NCI-H2107 treated with DMSO at 0.1 percent for 48 hours (cell line): ENCODE data around the gene TNS2.
"Not testable (repeated sequence)": the region's sequence is repeated elsewhere in the genome, so short reads cannot be mapped to it uniquely, and the experiment has no call there.

Experiments used
- DNase-seq: peaks from one replicate; lab custom pipeline; 2025; ENCODE audit not compliant: unreplicated experiment; lab: John Stamatoyannopoulos, UW

The TNS2 gene, protein sequence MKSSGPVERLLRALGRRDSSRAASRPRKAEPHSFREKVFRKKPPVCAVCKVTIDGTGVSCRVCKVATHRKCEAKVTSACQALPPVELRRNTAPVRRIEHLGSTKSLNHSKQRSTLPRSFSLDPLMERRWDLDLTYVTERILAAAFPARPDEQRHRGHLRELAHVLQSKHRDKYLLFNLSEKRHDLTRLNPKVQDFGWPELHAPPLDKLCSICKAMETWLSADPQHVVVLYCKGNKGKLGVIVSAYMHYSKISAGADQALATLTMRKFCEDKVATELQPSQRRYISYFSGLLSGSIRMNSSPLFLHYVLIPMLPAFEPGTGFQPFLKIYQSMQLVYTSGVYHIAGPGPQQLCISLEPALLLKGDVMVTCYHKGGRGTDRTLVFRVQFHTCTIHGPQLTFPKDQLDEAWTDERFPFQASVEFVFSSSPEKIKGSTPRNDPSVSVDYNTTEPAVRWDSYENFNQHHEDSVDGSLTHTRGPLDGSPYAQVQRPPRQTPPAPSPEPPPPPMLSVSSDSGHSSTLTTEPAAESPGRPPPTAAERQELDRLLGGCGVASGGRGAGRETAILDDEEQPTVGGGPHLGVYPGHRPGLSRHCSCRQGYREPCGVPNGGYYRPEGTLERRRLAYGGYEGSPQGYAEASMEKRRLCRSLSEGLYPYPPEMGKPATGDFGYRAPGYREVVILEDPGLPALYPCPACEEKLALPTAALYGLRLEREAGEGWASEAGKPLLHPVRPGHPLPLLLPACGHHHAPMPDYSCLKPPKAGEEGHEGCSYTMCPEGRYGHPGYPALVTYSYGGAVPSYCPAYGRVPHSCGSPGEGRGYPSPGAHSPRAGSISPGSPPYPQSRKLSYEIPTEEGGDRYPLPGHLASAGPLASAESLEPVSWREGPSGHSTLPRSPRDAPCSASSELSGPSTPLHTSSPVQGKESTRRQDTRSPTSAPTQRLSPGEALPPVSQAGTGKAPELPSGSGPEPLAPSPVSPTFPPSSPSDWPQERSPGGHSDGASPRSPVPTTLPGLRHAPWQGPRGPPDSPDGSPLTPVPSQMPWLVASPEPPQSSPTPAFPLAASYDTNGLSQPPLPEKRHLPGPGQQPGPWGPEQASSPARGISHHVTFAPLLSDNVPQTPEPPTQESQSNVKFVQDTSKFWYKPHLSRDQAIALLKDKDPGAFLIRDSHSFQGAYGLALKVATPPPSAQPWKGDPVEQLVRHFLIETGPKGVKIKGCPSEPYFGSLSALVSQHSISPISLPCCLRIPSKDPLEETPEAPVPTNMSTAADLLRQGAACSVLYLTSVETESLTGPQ (N-terminal part only)

DNA sequence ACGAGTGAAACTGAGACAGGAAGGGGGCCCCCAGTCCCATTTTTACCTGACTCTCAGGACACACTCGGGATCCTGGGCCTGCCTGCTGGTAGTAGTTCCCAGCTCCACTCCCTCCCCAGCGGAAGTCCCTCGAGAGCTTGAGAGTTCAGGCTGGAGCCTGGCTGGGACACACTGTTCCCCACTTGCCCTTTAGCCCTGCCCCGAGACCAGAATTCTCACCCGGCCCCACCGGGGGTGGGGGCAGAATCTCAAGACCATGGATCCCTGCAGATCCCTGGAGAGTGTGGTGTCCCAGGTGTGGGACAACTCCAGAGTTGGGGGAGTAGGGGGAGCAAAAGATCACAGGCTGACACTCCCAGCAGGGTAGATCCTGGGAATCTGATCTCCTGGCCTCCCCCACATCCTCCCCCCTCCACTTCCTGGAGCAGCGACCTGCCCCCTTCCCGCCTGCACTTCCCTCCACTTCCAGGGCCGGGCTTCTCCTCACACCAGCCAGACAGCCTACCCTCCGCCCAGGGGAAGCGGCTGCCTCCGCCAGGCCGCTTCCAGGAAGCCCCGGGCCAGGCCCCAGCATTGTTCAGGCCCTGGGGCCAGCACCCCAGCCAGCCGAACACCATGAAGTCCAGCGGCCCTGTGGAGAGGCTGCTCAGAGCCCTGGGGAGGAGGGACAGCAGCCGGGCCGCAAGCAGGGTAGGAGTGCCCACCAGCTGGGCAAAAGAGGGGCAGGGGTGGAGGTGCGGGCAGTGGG is at the start of gene TNS2:
Gene TNS2, plus strand, starts transcription at position 495 of the 748 bp plus-strand sequence. Its CDS starts 121 bp downstream, at position 616.
- peak; percentile 13 for DNase-seq

DNA sequence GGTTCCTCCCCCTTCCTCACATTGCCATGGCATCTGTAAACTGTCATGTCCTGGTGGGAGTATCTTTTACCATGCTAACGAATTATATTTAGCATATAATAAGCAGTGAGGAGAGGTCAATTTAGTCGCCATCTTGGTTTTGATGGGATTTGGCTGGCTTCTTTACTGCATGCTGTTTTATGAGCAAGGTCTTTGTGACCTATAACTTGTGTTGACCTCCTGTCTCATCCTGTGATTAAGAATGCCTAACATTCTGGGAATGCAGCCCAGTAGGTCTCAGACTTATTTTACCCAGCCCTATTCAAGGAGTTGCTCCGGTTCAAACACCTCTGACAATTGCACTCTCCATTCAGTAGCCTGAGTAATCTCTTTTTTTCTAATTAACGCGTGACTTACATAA is 45.7 kb upstream of the TNS2 start:
- DNase-seq: no peak

DNA sequence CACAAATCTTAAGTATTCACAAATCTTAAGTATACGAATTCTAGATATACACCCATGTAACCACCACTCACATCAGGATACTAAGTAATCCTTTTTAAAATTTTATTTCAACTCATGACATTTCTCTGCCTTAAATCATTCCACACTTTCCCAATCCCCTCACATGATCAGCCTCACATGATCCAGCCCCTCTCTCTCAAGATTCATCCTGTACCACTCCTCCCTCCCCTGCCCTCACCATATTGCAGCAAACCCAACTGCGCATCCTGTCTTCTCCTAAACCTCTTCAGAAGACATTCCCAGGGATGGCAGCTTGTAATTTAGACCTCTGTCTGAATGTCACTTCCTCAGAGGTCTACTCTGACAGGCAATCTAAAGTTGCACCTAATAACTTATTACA is 45.3 kb upstream of the TNS2 start:
- DNase-seq: no peak

DNA sequence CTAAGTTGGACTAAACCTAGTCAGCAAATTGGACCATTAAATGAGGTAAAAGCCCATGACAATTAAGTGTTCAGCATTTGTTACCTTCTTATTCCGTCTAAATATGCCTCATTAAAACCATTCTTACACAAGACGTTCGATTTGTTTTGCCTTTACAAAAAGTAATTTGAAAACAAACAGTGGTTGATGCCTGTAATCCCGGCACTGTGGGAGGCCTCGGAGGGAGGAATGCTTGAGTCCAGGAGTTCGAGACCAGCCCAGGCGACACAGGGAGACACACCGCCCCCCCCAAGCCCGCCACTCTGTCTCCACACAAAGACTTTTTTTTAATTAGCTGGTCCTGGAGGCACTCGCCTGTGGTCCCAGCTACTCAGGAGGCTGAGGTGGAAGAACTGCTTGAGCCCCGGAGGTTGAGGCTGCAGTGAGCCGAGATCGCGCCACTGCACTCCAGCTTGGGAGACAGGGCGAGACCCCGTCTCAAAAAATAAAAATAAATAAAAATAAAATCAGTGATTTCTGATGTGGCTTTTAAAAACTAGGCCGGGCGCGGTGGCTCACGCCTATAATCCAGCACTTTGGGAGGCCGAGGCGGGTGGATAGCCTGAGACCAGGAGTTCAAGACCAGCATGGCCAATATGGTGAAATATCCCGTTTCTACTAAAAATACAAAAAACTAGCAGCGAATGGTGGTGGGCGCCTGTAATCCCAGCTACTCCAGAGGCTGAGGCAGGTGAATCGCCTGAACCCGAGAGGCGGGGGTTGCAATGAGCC is 44.5 kb upstream of the TNS2 start:
- no peak for DNase-seq

DNA sequence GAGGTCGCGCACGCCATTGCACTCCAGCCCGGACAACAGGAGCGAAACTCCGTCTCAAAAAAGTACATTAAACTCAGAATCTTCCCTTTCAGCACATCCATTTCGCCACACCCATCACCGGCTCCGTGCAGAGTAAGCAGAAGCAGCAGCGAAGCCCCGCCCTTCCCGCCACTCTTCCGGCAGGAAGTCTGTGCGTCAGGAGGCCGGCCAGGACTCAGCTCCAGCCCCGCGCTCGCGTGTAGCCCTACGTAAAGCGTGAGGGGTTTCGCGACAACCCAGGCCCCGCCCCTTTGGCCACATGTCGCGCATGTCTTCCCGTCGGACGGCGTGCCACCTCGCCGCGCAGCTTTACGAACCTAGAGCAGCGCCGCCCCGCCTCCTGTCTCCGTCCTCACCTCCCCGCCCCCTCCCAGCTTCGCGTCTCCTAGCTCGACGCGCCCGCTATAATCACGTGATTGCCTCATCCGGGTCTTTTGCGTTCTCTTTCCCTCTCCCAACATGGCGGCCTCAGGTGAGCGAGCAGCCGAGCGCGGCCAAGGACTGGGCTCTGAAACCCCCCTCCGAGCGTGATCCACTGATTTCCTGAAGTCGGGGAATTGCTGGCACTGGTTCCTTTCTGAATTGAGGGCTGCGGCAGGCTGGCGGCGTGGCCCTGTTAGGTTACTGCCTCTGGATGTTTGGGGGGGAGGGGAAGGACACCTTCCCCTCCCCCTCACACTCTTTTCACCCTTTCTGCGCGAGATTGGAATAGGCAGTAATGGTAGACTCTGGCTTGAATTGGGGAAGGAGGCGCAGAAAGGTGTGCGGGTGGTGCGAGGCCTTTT is 43.7 kb upstream of the TNS2 start, which contains the start of gene EIF4B:
Gene EIF4B, plus strand, starts transcription at position 471 of the 824 bp plus-strand sequence. Its CDS starts 28 bp downstream, at position 499.
- DNase-seq: peak; percentile 99

DNA sequence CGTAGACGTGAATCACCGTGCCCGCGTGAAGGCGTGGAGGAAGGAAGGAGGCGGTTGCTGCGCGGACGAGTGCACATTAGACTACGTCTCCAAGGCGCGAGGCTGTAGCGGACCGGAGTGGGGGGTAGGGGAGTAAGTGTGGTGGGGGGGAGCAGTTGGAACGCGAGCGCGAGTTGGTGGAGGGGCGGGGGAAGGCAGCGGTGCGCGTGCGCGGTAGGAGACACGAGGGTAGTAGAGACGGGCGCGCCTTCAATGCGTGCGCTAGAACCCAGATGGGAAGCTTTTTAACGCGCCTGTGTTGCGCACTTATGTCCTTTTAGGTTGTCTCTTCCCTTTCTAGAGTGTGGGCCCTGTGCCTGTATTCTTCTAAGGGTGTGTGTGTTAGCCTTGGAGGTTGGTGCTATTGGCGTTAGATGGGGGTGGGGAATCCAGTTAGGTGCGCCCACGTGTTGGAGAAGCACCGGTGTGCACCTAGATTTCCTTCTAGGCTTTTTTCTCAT is 43.0 kb upstream of the TNS2 start:
- peak; percentile 42 for DNase-seq

DNA sequence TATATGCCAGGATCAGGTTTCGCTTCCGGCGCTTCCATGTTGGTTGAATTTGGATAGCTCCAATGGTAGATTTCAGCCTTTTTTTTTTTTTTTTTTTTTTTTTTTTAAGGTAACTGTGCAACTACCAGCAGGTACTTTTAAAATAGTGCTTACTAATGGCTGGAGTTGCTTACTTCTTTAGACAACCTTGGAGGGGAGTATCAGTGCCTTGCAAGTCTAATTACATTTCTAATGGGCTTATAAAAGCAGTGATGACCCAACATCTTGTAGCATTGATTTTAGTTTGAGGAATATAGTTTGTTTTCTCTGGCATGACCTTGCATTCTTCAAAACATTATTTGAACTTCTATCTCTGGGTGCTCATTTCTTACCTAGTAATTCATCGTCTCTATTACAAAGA is 42.5 kb upstream of the TNS2 start:
- DNase-seq: no peak

DNA sequence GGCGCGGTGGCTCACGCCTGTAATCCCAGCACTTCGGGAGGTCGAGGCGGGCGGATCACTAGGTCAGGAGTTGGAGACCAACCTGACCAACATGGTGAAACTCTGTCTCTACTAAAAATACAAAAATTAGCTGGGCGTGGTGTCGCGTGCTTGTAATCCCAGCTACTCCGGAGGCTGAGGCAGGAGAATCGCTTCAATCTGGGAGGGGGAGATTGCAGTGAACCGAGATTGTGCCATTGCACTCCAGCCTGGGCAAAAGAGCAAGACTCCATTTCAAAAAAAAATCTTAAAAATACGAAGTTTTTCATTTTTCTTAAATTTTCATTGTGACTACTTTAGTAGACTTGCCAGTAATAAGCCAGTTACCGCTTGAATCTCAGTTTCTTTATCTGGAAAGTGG is 41.1 kb upstream of the TNS2 start:
- DNase-seq: not testable (repeated sequence)

DNA sequence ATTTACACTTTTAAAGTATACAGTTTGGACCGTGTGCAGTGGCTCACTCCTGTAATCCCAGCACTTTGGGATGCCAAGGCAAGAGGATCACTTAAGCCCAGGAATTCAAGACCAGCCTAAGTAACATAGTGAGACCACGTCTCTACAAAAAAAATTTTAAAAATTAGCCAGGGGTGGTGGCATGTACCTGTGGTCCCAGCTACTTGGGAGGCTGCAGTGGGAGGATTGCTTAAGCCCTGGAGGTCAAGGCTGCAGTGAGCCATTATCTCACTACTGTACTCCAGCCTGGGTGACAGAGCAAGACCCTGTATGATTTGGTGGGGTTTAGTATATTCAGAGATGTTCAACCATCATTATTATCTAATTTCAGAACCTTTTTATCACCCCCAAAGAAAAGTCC is 38.9 kb upstream of the TNS2 start:
- DNase-seq: no peak

DNA sequence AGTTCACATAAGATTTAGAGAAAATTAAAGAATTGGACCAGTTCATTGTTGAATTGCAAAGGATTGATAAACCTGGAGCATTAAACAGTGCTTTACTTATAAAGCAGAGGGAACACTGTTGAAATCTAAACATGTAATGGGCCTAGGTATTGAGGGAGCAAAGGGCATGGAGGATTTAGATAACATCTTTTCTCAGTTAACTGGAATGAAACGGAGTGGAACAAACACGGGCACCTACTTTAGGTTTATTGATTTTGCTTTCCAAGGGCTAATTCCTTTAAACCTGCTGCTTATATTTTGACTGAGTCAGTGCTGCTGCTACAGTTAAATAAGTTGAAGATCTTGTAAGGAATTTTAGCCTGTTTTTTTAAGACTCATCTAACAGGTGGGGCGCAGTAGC is 38.0 kb upstream of the TNS2 start:
- no peak for DNase-seq

DNA sequence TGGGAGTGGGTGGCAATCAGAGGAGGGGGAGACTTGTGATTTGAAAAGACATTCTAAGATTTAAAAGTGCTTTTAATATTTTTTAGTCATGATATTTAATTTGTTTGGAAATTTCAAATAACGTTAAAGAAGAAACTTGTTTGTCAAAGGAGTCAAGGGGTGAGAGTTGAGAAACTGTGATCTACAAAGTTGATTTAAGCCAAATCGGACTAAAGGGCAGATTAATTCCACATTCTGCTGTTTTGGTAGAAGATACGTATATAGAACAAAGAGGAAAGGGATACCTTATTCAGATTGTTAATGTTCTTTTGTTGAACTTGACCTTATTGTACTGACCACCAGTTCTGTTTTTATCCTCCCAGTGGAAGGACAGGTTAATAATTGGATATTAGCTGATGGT is 36.9 kb upstream of the TNS2 start:
- no peak for DNase-seq

DNA sequence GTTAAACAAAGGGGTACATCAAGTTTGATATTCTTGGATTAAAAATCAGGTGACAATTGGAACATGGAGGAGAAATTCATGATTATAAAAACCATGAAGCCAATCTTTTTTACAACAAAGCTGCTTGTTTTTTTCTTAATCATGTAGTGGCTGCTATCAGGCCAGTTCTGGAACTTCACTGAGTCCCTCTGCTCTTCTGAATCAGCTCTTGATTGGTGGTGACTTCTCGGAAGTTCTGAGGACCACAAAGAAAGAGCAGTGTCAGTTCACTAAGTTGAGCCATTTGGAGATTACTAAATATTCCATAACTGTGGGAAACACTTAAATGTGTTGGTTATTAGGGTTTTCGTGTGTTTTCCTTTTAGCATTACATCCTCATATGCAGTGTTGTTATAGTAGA is 35.2 kb upstream of the TNS2 start:
- DNase-seq: no peak

DNA sequence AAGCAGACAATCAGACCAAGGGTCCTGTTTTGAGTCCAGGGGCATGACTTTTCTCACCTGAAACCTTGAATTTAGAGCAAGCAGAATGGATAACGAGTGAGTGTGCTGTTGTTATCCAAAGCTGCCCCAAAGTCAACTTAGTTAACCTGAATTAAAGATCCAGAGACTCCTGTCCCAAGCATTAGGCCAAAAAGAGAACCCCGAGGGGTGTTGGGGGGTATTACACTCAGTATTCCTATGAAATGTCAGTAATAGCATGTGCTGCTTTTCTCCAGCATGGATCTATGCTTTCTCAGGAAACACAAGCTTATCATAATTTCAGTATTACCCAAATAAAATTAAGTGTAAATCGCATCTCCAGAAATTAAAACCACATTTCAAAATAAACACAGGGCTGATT is 24.6 kb upstream of the TNS2 start:
- no peak for DNase-seq

DNA sequence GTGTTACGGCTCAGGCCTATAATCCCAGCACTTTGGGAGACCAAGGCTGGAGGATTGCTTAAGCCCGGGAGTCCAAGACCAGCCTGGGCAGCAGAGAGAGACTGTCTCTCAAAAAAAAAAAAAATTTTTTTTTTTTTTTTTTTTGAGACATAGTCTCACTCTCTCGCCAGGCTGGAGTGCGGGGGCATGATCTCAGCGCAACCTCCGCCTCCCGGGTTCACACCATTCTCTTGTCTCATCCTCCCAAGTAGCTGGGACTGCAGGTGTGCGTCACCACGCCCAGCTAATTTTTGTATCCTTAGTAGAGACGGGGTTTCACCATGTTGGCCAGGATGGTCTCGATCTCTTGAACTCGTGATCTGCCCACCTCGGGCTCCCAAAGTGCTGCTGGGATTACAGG is 22.9 kb upstream of the TNS2 start:
- not testable (repeated sequence) for DNase-seq

DNA sequence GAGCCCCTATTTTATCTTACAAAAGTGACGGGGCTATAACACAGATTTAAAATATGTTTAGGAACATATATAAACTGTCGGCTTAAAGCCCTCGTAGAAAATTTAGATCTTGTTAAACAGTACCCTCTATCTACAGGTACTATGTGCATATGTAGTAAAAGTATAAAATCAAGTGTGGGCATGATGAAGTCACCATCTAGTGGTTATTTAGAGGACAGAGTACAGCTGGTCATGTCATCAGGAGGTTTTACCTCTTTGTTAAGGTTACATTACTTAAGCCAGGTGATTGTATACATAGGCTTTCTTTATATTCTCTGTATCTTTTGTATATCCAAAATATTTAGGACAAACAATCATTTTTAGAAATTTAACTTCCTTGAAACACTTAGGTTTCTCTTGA is 18.2 kb upstream of the TNS2 start:
- DNase-seq: no peak

DNA sequence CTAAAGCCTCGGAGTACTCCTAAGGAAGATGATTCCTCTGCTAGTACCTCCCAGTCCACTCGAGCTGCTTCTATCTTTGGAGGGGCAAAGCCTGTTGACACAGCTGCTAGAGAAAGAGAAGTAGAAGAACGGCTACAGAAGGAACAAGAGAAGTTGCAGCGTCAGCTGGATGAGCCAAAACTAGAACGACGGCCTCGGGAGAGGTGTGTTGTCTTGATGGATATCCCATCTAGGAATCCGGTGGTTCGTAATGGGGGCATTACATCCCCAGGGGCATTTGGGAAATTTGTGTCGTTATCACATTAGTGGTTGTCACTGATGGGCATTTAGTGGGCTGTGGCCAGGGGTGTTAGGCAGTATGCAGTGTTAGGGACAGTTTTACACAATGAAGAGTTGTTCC is 16.0 kb upstream of the TNS2 start:
- not testable (repeated sequence) for DNase-seq

DNA sequence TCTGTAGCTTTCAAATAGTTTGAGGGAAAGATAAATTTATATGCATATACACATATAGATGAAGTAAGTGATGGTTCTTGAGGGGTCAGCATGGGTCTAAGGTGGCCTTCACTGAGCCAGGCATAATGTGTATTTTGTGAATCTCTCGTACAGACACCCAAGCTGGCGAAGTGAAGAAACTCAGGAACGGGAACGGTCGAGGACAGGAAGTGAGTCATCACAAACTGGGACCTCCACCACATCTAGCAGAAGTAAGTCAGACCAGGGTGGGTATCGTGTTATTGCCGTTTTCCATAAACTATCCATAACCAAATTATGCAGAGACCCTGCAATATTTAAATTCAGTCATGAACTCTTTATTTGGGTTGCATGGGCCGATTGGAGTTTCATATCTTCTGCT is 15.4 kb upstream of the TNS2 start:
- DNase-seq: no peak

DNA sequence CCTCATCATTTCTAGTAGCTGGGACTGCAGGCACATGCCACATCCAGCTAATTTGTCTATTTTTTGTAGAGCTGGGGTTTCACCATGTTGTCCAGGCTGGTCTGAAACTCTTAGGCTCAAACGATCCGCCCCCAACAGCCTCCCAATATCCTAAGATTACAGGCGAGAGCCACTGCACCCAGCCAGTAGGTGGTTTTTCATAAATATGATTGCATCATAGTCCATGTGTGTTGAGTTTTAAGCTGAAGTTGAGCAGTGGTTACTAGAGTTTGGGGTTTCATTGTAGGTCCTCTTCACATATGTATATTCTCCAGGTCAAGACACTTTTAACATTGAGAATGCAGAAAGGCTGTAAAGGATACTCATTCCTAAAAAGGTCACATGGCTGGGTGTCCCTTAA is 13.1 kb upstream of the TNS2 start:
- DNase-seq: no peak

DNA sequence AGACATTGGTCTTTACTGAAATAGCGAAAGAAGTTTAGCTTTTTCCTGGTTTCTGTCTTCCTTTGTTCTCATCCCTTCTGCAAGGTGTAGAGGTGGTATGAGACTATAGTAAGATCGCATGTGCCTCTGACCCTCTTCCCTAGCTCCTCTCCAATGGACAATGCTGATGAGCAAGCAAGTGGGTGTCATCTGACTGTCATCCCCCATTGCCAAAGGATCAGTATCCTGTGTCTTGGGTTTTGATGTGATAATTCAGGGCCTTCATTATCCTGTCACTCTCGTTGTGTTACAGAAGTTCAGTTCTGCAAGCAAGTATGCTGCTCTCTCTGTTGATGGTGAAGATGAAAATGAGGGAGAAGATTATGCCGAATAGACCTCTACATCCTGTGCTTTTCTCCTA is 10.0 kb upstream of the TNS2 start:
- no peak for DNase-seq
